Endothelial cell of umbilical vein (primary cell): ENCODE results near the gene ATP1A4. TPM values are rescaled to one million over a fixed set of nuclear protein-coding genes. Genes with fewer than 3 reads are reported as not detected.

ENCODE experiments used
- BruUV-seq: library from RNA; stranded (reverse); fragments of 400-500 nt; replicated peaks from 2 replicates; lab custom pipeline; 2021; lab: Mats Ljungman, UMichigan
- CTCF ChIA-PET: fragments of 300-600, 350-600 bp; sonication (Branson Sonifier 250); formaldehyde crosslinking; loops from one replicate; lab custom pipeline; 2021; ENCODE audit warnings: antibody characterized with exemption, inconsistent platforms; lab: Charles Lee
- POLR2A ChIA-PET: fragments of 300-600, 350-600 bp; sonication (Branson Sonifier 250); formaldehyde crosslinking; loops from one replicate; lab custom pipeline; 2021; ENCODE audit warnings: antibody characterized with exemption, inconsistent platforms; lab: Charles Lee
- DNase-seq: peaks from one replicate; pipeline ENCODE4 v3.0.0-alpha.2; 2011; ENCODE audit warnings: low read depth, low spot score
- FAIRE-seq: peaks from 2 replicates; lab custom pipeline; 2011; peaks lifted over from hg19 to GRCh38; lab: Jason Lieb, UNC
- H2AFZ ChIP-seq: 2 replicates; pipeline ENCODE4 v1.6.0; 2012; ENCODE audit warnings: low read depth, low read length, control low read depth, inconsistent platforms
- H3K27ac ChIP-seq: 2 replicates; pipeline ENCODE4 v1.5.1; 2011; ENCODE audit warnings: low read depth, mild to moderate bottlenecking, control low read depth, low read length, moderate library complexity; ENCODE audit not compliant: insufficient read depth
- H3K27me3 ChIP-seq, 2 experiments: 2 replicates each; pipeline versions ENCODE4 v1.6.0 to v1.6.1; 2011; ENCODE audit warnings: low read length in 2 of 2, mixed read lengths in 1 of 2; ENCODE audit not compliant: control insufficient read depth in 2 of 2, insufficient read depth in 2 of 2
- H3K36me3 ChIP-seq, 2 experiments: 2 replicates in 1 of 2; 3 replicates in 1 of 2; pipeline ENCODE4 v1.5.1; 2011; ENCODE audit warnings: low read length in 2 of 2, mild to moderate bottlenecking in 1 of 2, moderate library complexity in 1 of 2; ENCODE audit not compliant: control insufficient read depth in 2 of 2, insufficient read depth in 2 of 2; ENCODE audit errors: extremely low read depth in 1 of 2
- H3K4me1 ChIP-seq: 3 replicates; pipeline ENCODE4 v1.5.1; 2011; ENCODE audit warnings: mild to moderate bottlenecking, low read length; ENCODE audit not compliant: control insufficient read depth, insufficient read depth; ENCODE audit errors: extremely low read depth
- H3K4me2 ChIP-seq: 2 replicates; pipeline ENCODE4 v1.6.1; 2011; ENCODE audit warnings: low read length, control low read depth, mixed read lengths; ENCODE audit not compliant: insufficient read depth
- H3K4me3 ChIP-seq, 3 experiments: fragments of 200-600 bp in 1 of 3; sonication (generic), shearing (Covaris generic) in 1 of 3; replicated peaks in 1 of 3; 2 replicates each; pipeline ENCODE4 v1.5.1; 2011 to 2016; ENCODE audit warnings: control low read depth in 3 of 3, low read length in 3 of 3, mild to moderate bottlenecking in 2 of 3, inconsistent platforms in 1 of 3, low read depth in 1 of 3, moderate library complexity in 1 of 3; ENCODE audit not compliant: insufficient read depth in 1 of 3
- H3K79me2 ChIP-seq: 2 replicates; pipeline ENCODE4 v1.6.0; 2012; ENCODE audit warnings: low read length, inconsistent platforms; ENCODE audit not compliant: control insufficient read depth, insufficient read depth
- H3K9ac ChIP-seq: replicated peaks from 2 replicates; pipeline ENCODE3; 2011; ENCODE audit warnings: low read length, control low read depth; ENCODE audit not compliant: insufficient read depth; ENCODE audit errors: extremely low read depth
- H3K9me1 ChIP-seq: replicated peaks from 3 replicates; pipeline ENCODE4 v1.6.0; 2011; ENCODE audit warnings: mild to moderate bottlenecking, low read length; ENCODE audit not compliant: control insufficient read depth, insufficient read depth; ENCODE audit errors: extremely low read depth
- H3K9me3 ChIP-seq: replicated peaks from 2 replicates; pipeline ENCODE4 v1.5.1; 2012; ENCODE audit warnings: low read length, inconsistent platforms; ENCODE audit not compliant: control insufficient read depth, insufficient read depth
- H4K20me1 ChIP-seq: replicated peaks from 2 replicates; pipeline ENCODE3; 2011; ENCODE audit warnings: mild to moderate bottlenecking, low read length; ENCODE audit not compliant: control insufficient read depth, insufficient read depth; ENCODE audit errors: extremely low read depth
- CTCF ChIP-seq, 2 donors: IDR thresholded peaks; 1 replicate in 1 of 2; 2 replicates in 1 of 2; pipeline ENCODE4 v1.5.1; 2011; ENCODE audit warnings: low read length in 2 of 2, mild to moderate bottlenecking in 2 of 2, moderate library complexity in 2 of 2, control low read depth in 1 of 2, inconsistent platforms in 1 of 2, low read depth in 1 of 2; ENCODE audit not compliant: insufficient read depth in 1 of 2; ENCODE audit errors: extremely low read depth in 1 of 2
- EZH2 ChIP-seq: IDR thresholded peaks from 2 replicates; pipeline ENCODE4 v1.6.1; 2012; ENCODE audit warnings: borderline replicate concordance, low read depth, mild to moderate bottlenecking, moderate library complexity, low read length, inconsistent platforms; ENCODE audit not compliant: severe bottlenecking
- FOS ChIP-seq: IDR thresholded peaks from 2 replicates; pipeline ENCODE4 v1.6.1; 2011; ENCODE audit warnings: mild to moderate bottlenecking, low read length, moderate library complexity, borderline replicate concordance; ENCODE audit not compliant: insufficient read depth
- GATA2 ChIP-seq: IDR thresholded peaks from 2 replicates; pipeline ENCODE4 v1.7.0; 2011; ENCODE audit warnings: low read depth, mild to moderate bottlenecking, moderate library complexity, mixed read lengths, low read length; ENCODE audit not compliant: insufficient read length, insufficient read depth
- JUN ChIP-seq: IDR thresholded peaks from 2 replicates; pipeline ENCODE4 v1.6.1; 2011; ENCODE audit warnings: borderline replicate concordance, low read depth; ENCODE audit not compliant: insufficient read length, insufficient read depth
- MAX ChIP-seq: IDR thresholded peaks from 2 replicates; pipeline ENCODE4 v1.6.1; 2011; ENCODE audit not compliant: insufficient read depth, insufficient read length
- MYC ChIP-seq: IDR thresholded peaks from one replicate; pipeline ENCODE4 v1.6.1; 2011; ENCODE audit warnings: mild to moderate bottlenecking, low read depth, low read length
- POLR2A ChIP-seq: IDR thresholded peaks from 2 replicates; pipeline ENCODE4 v1.6.1; 2012; ENCODE audit warnings: low read depth, mild to moderate bottlenecking, control low read depth, low read length
- POLR2AphosphoS5 ChIP-seq: IDR thresholded peaks from 2 replicates; pipeline ENCODE4 v1.6.1; 2012; ENCODE audit warnings: low read depth, mild to moderate bottlenecking, control low read depth, low read length, moderate library complexity; ENCODE audit not compliant: insufficient read depth
- dilution Hi-C: fragments of 300-500 bp; cut with MboI; formaldehyde crosslinking; loops from one replicate; pipeline ENCODE4 v1.15.0; 2019; ENCODE audit warnings: low sequenced_read_pairs; ENCODE audit not compliant: extremely low pct_ligation_motif_present
- intact Hi-C: fragments of 100-400 bp; cut with micrococcal nuclease; formaldehyde crosslinking; loops from one replicate; pipeline ENCODE4 v1.10.0; 2022
- polyA plus RNA-seq, 4 experiments: library from polyadenylated mRNA; depleted of rRNA in 3 of 4; stranded (reverse) in 3 of 4; unstranded in 1 of 4; fragments of >200 nt; gene quantifications; 2 replicates each; pipeline versions ENCODE4 v1.2.1 to v1.2.3, GENCODE V29; 2011 to 2012; ENCODE audit warnings: missing spikeins in 1 of 4
- total RNA-seq: library from RNA; stranded (reverse); gene quantifications from 2 replicates; pipeline ENCODE4 v1.2.3, GENCODE V29; 2021

ATP1A4 gene
- total and polyA plus RNA-seq, 2 donors (not counting 3 experiments of a cell fraction or from before 2014, with no cell fraction given): not detected

GRCh38 chr1:160107512-160107911 is 43.9 kb upstream of the ATP1A4 start:
- POLR2A ChIA-PET: no interaction called here
- no peak overlapping the region for H3K4me2 ChIP-seq
- FAIRE-seq: no peak
- TF ChIP-seq MYC (no peak), POLR2A (no peak), FOS (no peak), MAX (no peak), GATA2 (no peak), JUN (no peak), POLR2AphosphoS5 (no peak), EZH2 (no peak), CTCF (IDR thresholded peaks at IDR 0.05; ENCODE audit: extremely low read depth in 1 of 2, insufficient read depth in 1 of 2, low read depth in 1 of 2, low read length in 2 of 2) (no peak)
- no peaks in the 10 kb centered on the region for H4K20me1 ChIP-seq
- dilution Hi-C loops (no loop called here), intact Hi-C loops (loop anchor here (10.0 kb wide), 1 partner anchor 497 kb away; no protein-coding TSS in a partner anchor)
- CTCF ChIA-PET: interaction anchor here (0.8 to 4.5 kb wide), 7 partner anchors 16 to 269 kb away, joined by 3 to 48 read pairs (median 7); no protein-coding TSS in a partner anchor
- no TSS peak for BruUV-seq
- no peak for DNase-seq
- H3K4me3 ChIP-seq: no peak overlapping the region
- H3K79me2 ChIP-seq: no peaks in the 10 kb centered on the region
- no peak overlapping the region for H3K9ac ChIP-seq
- H3K36me3 ChIP-seq: no peaks in the 10 kb centered on the region
- no peaks in the 10 kb centered on the region for H3K4me1 ChIP-seq
- H3K9me3 ChIP-seq: no peaks in the 10 kb centered on the region
- no peak overlapping the region for H2AFZ ChIP-seq
- H3K9me1 ChIP-seq: no peaks in the 10 kb centered on the region
- peaks cover 25 to 40% of the 10 kb centered on the region in 2 experiments for H3K27me3 ChIP-seq
- no peak overlapping the region for H3K27ac ChIP-seq
